SKM-1 (cell line): ENCODE results near the gene ACP6.
"Not testable (repeated sequence)": the region's sequence is repeated elsewhere in the genome, so short reads cannot be mapped to it uniquely, and the experiment has no call there.

Experiments
- DNase-seq: peaks from one replicate; lab custom pipeline; 2025; ENCODE audit not compliant: unreplicated experiment; lab: John Stamatoyannopoulos, UW

ACP6 gene

GRCh38 chr1:147624529-147624928 is 45.8 kb downstream of the ACP6 start:
- no peak for DNase-seq

- DNase-seq: no peak
These were observed 46.3 kb downstream of the ACP6 start for GRCh38 chr1:147624011-147624410.

DNA sequence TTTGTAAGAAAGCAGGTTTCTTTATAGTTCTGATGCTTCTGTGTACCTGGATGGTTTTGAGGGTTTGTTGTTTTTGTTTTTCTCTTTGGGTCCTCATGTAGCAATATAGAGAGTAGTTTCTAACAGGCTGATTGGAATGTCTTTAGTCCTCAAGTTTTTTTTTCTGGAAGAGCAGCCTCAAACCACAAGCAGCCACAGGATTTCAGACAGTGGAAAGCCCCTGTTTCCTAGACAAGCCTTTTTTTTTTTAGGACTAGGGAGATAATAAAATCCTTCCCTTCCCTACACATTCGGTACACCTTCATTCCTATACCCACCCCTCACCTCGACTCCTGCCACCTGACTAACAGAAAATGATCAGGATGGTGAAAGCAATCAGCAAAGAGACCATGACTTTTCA is 47.6 kb downstream of the ACP6 start:
- no peak for DNase-seq

GRCh38 chr1:147620543-147620942 is 49.8 kb downstream of the ACP6 start:
- DNase-seq: no peak

DNA sequence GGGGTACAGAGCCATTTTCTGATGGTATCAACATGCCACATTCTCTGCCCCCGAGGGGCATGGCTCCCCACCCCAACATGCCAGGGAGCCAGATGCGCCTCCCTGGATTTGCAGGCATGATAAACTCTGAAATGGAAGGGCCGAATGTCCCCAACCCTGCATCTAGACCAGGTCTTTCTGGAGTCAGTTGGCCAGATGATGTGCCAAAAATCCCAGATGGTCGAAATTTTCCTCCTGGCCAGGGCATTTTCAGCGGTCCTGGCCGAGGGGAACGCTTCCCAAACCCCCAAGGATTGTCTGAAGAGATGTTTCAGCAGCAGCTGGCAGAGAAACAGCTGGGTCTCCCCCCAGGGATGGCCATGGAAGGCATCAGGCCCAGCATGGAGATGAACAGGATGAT is 50.6 kb downstream of the ACP6 start:
- DNase-seq: no peak

DNA sequence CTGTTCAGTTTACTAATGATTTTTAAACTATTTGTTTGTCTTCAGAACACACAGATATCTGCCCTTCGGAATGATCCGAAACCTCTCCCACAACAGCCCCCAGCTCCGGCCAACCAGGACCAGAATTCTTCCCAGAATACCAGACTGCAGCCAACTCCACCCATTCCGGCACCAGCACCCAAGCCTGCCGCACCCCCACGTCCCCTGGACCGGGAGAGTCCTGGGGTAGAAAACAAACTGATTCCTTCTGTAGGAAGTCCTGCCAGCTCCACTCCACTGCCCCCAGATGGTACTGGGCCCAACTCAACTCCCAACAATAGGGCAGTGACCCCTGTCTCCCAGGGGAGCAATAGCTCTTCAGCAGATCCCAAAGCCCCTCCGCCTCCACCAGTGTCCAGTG is 51.6 kb downstream of the ACP6 start:
- DNase-seq: no peak

DNA sequence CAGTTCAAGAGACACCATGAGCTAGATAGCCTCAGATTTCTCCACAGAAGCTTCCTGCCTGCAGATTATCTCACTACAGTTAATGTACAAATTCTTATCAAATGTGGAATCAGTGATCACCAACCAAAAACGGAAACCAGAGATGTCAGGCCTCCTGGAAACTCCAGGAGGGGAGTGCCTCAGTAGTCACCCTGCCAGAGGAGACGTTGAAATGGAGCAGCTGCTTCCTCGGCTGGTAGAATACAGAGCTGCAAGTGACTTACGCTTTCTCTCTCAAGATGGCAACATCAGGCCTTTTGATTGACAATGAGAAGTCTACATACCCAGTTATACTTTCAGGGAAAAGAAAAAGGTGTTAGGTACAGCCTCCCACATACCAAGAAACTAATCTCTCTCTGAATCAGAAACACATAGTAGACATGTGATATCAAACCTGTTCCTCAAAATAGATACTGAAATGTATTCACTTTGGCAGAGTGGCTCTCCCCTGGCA is 52.2 kb downstream of the ACP6 start:
- DNase-seq: no peak

DNA sequence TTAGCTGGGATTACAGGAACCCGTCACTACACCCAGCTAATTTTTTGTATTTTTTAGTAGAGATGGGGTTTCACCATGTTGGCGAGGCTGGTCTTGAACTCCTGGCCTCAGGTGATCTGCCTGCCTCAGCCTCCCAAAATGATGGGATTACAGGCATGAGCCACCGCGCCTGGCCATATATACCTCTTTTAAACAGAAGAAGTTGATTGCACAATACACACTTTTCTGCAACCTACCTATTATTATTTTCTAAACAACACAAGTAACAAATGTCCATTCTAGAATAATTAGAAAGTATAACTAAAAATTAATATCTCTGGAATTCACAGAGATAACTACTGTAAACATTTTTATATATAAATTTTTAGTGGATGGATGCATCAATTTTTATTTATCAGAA is 55.4 kb downstream of the ACP6 start:
- DNase-seq: not testable (repeated sequence)

DNA sequence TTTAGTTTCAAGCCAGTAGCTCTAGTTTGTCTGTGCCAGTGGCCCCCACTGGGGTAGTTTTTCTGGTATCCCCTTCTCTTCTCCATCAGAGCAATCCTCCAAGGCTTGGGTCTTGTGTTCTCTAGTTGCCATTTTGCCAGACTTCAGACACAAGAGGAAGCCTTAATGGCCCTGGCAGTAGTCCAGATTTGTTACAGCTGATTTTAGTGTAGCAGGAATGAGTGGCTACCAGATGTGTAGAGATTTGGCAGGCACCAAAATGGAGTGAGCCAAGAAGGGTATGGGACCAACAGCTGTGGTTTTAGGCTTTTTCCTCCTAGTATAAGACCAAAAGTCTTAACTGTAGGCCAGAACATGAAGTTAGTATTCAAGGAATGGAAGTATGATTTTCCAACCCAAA is 56.8 kb downstream of the ACP6 start:
- DNase-seq: no peak

DNA sequence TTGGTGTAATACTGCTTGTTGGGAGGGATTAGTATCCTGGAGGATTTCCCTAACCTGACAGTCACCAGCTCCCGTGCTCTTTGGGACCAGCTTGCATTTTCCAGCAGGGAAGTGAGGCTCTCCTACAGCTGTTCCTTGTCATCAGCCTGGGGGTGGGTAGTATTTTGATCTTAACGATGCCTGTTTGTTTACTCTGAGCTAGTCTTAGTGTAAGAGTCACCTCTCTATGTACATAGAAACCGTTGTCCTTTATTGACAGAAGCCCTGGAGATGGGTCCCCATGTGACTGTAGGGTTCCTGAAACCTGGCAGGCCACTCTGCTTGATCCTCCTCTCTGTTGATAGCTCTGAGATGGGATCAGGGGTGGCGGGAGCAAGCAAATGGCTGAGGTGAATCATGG is 58.0 kb downstream of the ACP6 start:
- DNase-seq: no peak

- DNase-seq: no peak
These were observed 58.7 kb downstream of the ACP6 start for GRCh38 chr1:147611586-147611985.

GRCh38 chr1:147611021-147611426 is 59.3 kb downstream of the ACP6 start:
- no peak for DNase-seq

DNA sequence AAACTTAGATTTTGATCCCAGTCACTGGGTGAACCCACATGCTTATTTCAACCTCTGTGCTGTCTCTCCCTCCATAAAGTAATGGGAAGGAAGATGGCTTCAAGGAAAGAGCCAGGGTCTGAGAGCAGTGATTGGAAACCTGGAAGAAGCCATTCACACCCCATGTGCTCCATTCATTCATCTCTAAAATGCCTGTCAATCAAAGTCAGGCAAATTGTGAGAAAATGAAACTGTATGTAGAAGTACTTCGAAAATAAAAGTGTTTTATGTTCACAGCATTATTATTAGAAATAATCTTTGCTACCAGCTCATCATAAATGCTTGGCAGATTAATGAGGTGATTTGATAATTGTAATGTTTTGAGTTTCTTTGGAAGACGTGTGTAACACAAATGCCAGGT is 61.0 kb downstream of the ACP6 start:
- DNase-seq: no peak

DNA sequence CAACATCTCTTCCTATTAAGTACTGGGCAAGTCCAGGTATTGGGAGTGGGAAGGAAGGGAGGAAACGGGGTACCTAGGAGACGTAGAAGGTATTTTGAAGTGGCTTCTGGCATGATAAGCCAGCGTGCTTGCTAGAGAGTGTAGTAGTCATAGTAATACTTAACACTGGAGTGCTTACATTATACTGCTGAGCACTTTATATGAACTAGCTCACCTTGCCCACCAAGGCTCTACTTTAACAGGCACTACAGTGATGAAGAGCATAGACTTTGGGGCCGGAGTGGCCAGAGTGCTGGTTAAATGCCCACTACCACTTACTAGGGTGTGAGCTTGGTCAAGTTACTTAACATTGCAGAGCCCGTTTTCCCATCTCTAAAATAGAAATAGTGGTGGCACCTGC is 61.7 kb downstream of the ACP6 start:
- no peak for DNase-seq

GRCh38 chr1:147605591-147605990 is 64.7 kb downstream of the ACP6 start:
- DNase-seq: no peak

DNA sequence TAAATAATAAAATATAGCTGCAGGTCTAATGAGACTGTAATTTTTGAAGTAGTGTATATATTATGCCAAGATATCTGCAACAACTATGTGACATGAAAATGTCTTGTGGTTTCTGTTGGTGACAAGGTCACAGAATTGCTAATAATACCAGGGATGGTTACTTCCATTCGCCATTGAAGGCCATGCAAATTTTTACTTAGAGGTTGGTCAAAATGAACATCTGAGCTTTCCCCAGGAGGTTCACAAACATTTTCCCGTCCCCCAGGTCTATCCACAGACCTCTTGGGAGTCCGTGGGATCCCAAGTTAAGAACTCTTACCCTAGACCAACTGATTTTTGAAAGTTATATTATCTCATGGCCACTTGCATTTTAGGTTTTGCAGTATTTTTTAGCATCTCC is 66.3 kb downstream of the ACP6 start:
- no peak for DNase-seq

DNA sequence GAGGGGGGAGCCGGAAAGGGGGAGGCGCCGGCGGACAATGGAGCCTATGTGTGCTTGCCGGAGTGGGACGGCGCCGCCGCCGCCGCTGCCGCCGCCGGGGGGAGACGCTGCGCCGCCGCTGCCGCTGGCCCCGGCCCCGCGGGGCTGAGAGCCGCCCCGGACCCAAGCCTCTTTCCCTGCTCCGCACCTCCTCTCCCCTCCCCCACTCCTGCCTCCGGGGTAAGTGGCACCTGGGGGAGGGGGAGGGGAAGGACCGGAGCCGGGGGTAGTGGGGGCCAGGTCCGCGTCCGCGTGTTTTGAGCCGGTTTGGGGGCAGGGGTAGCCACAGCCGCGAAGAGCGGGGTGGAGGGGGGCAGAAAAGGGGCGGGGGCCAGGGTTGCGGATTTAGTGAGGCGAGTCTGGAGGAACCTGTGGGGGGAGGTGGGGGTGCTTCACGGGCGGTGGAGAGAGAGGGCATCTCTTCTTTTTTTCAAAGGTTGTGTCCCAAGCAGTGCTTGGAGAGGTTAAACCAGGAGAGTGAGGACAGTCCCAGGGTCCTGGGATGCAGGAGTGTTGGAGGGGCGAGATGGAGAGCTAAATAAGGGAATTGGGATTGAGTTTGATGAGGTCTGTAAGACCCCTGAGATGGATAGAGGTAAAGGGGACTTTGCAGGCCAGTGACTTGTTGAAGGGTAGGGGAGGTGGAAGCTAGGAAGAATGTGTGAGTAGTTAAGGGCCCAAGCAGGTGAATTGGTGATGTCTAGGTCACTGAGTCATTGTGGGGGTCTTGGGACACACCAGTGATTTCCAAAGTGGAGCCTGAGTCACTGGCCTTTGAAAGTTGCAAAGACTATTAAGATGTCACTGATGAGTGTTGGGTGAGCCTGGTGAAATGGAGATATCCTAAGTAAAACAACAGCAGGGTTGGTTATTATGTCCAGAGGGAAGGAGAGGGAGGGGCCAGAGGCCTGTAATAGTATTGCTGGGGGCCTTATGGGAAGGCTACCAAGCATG is 69.9 kb downstream of the ACP6 start:
- peak; percentile 39 for DNase-seq

- DNase-seq: peak; percentile 85
These were observed 70.8 kb downstream of the ACP6 start for GRCh38 chr1:147599362-147600118.

GRCh38 chr1:147598621-147599361 is 71.5 kb downstream of the ACP6 start:
- DNase-seq: no peak

DNA sequence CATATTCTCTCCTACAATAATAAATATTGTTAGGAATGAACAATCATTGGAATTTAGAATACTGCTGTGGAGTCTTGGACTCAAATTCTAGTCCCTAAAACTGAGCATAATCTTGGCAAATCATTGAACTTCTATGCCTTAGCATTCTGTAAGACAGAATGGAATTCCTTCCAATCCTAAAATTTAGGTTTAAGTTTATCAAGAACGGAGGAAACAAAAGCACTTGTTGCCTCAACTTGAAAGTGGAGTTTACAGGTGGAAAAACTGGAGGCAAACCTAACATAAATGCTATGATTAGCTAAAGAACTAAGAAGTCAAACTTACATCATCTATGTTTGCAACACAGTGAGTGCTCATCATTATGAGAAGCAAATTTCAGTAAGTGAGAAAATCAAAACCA is 73.3 kb downstream of the ACP6 start:
- DNase-seq: no peak
